IPS-15b (cell line): Measurements from ENCODE around the gene UQCC5.

ENCODE experiments used
- H3K27me3 ChIP-seq: one replicate; pipeline ENCODE4 v1.6.1; 2013; ENCODE audit warnings: low read length; ENCODE audit not compliant: control insufficient read depth, insufficient read depth
- H3K36me3 ChIP-seq: one replicate; pipeline ENCODE4 v1.6.1; 2013; ENCODE audit warnings: low read length; ENCODE audit not compliant: control insufficient read depth, insufficient read depth
- H3K4me1 ChIP-seq: one replicate; pipeline ENCODE4 v1.6.1; 2013; ENCODE audit warnings: mild to moderate bottlenecking, low read length; ENCODE audit not compliant: control insufficient read depth, insufficient read depth
- H3K4me3 ChIP-seq: one replicate; pipeline ENCODE4 v1.5.1; 2013; ENCODE audit warnings: low read depth, low read length
- H3K9ac ChIP-seq: one replicate; pipeline ENCODE4 v1.6.1; 2013; ENCODE audit warnings: low read depth, mild to moderate bottlenecking, low read length
- H3K9me3 ChIP-seq: one replicate; pipeline ENCODE4 v1.6.1; 2013; ENCODE audit warnings: mild to moderate bottlenecking, low read length; ENCODE audit not compliant: control insufficient read depth, insufficient read depth

Gene UQCC5

GRCh38 chr3:52509753-52510328 lies 26.6 kb upstream of the UQCC5 start:
- Histone ChIP-seq H3K9me3 (no peaks in the 10 kb centered on the region), H3K27me3 (no peaks in the 10 kb centered on the region), H3K36me3 (no peaks in the 10 kb centered on the region), H3K4me3 (no peak overlapping the region), H3K4me1 (no peaks in the 10 kb centered on the region), H3K9ac (no peak overlapping the region)

DNA sequence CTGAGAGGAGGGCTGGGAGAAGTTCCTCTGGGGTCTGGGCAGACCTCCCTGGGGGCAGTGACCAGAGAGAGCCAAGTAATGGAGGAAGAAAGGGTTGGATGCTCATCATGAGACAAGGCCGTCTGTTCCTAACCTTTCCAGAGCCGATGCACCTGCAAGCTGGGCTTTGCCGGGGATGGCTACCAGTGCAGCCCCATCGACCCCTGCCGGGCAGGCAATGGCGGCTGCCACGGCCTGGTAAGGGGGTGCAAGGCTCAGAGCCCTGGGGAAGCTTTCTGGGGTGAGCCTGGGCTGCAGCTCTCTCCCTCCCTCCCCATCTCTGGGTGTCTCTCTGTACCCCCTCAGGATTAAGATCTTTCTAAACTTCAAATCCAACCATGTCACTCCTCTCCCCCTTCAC lies 24.9 kb upstream of the UQCC5 start:
- Histone ChIP-seq H3K36me3 (no peaks in the 10 kb centered on the region), H3K4me3 (no peak overlapping the region), H3K9me3 (no peaks in the 10 kb centered on the region), H3K9ac (no peak overlapping the region), H3K4me1 (no peaks in the 10 kb centered on the region), H3K27me3 (no peaks in the 10 kb centered on the region)

- Histone ChIP-seq H3K9ac (no peak overlapping the region), H3K36me3 (no peaks in the 10 kb centered on the region), H3K9me3 (no peaks in the 10 kb centered on the region), H3K4me1 (no peaks in the 10 kb centered on the region), H3K4me3 (no peak overlapping the region), H3K27me3 (no peaks in the 10 kb centered on the region)
Observed at GRCh38 chr3:52512105-52512504, 24.3 kb upstream of the UQCC5 start.

DNA sequence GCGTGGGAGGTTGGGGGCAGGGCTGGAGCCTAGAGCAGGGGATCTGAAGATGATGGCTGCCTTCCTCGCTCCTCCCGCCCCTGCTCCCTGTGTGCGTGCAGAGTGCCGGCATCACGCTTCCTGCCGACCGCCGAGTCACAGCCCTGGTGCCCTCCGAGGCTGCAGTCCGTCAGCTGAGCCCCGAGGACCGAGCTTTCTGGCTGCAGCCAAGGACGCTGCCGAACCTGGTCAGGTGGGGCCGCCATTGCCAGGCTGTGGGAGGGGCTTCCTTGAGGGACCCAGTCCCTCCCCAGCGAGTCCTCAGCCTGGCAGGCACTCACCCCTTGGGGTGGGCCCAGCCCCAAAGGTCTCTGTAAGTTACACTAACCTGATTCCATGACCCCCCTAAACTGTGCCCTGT lies 23.7 kb upstream of the UQCC5 start:
- H3K9me3 ChIP-seq, result no peaks in the 10 kb centered on the region
- H3K36me3 ChIP-seq, result no peaks in the 10 kb centered on the region
- H3K4me1 ChIP-seq, result no peaks in the 10 kb centered on the region
- no peak overlapping the region for H3K9ac ChIP-seq
- H3K27me3 ChIP-seq, result peaks cover 2% of the 10 kb centered on the region
- no peak overlapping the region for H3K4me3 ChIP-seq

DNA sequence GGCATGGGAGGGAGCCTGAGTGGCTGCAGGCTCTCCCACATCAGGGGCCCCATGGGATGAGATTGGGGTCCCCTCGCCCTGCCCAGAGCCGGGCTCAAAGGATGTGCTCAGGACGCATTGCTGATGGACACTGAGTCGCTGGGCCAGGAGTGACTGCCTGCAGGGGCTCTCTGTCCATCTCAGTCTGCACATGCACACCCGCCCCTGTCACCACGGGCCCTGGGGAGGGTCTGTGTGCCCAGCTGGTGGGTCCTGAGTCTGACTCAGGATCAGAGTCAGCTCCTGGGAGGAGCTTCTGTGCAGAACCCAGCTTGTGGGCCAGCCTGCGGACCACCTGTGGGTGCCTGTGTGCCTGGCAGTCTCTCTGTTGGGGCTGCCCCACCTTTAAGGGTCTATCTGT lies 23.1 kb upstream of the UQCC5 start:
- Histone ChIP-seq H3K36me3 (no peaks in the 10 kb centered on the region), H3K4me1 (no peaks in the 10 kb centered on the region), H3K27me3 (peaks cover 4% of the 10 kb centered on the region), H3K9me3 (no peaks in the 10 kb centered on the region), H3K4me3 (no peak overlapping the region), H3K9ac (no peak overlapping the region)

DNA sequence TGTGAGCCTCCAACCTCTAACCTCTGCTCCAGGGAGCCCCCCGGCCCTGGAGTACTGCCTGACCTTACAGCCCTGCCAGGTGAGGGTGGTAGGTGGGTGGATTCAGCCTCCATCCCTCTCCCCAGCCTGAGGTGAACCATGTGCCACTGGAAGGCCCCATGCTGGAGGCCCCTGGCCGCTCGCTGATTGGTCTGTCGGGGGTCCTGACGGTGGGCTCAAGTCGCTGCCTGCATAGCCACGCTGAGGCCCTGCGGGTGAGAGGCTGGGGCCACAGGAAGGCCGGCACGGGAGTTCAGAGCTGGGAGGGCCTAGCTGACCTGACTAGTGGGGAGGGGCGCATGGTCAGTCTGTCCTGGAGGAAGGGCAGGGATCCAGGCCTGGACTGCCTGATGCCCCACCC lies 21.8 kb upstream of the UQCC5 start:
- no peak overlapping the region for H3K4me3 ChIP-seq
- H3K9me3 ChIP-seq, result no peaks in the 10 kb centered on the region
- H3K27me3 ChIP-seq, result peaks cover 4% of the 10 kb centered on the region
- no peaks in the 10 kb centered on the region for H3K36me3 ChIP-seq
- no peaks in the 10 kb centered on the region for H3K4me1 ChIP-seq
- no peak overlapping the region for H3K9ac ChIP-seq

- H3K4me3 ChIP-seq, result no peak overlapping the region
- no peaks in the 10 kb centered on the region for H3K4me1 ChIP-seq
- no peaks in the 10 kb centered on the region for H3K36me3 ChIP-seq
- H3K9ac ChIP-seq, result no peak overlapping the region
- H3K9me3 ChIP-seq, result no peaks in the 10 kb centered on the region
- H3K27me3 ChIP-seq, result peaks cover 4% of the 10 kb centered on the region
Observed at GRCh38 chr3:52515192-52515591, 21.2 kb upstream of the UQCC5 start.

- H3K9me3 ChIP-seq, result no peaks in the 10 kb centered on the region
- H3K4me1 ChIP-seq, result no peaks in the 10 kb centered on the region
- no peak overlapping the region for H3K9ac ChIP-seq
- H3K27me3 ChIP-seq, result peaks cover 4% of the 10 kb centered on the region
- H3K4me3 ChIP-seq, result no peak overlapping the region
- H3K36me3 ChIP-seq, result no peaks in the 10 kb centered on the region
Observed at GRCh38 chr3:52516509-52517195, 19.8 kb upstream of the UQCC5 start.

DNA sequence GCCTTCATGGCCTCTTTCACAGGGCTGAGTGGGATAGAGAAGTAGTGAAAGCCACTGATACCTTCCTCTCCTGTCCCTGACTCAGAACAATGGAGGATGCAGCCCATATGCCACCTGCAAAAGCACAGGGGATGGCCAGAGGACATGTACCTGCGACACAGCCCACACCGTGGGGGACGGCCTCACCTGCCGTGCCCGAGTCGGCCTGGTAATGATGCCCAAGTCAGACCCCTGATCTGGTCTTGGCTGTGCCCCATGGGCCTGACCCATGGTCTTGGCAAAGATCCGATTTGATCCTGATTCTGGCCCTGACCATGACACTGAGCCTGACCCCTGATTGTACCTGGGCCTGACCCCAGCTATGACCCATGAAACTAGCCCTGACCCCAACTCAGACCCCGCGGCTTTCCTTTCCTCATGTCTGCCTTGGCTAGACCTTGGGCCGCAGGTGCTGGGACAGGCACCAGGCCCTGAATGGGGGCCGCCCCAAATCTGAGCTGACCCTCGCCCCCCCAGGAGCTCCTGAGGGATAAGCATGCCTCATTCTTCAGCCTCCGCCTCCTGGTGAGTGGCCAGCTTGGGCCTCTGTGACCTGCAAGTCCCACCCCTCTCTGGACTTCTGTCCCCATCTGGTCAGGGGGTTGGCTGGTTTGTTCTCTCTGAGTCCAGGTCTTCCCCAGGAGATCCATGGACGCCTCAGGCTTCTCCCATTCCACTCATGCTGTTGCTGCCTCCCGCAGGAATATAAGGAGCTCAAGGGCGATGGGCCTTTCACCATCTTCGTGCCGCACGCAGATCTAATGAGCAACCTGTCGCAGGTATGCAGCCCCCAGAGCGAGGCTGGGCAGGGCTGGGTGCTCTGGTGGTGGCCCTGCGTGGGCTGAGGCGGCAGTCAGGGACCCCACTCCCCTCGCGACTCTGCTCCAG lies 18.3 kb upstream of the UQCC5 start:
- Histone ChIP-seq H3K36me3 (peaks cover 2% of the 10 kb centered on the region), H3K4me1 (no peaks in the 10 kb centered on the region), H3K9me3 (no peaks in the 10 kb centered on the region), H3K9ac (no peak overlapping the region), H3K4me3 (peak overlapping the region; percentile 55), H3K27me3 (peaks cover 4% of the 10 kb centered on the region)

GRCh38 chr3:52518723-52519444 lies 17.5 kb upstream of the UQCC5 start:
- Histone ChIP-seq H3K36me3 (peaks cover 11% of the 10 kb centered on the region), H3K9ac (no peak overlapping the region), H3K4me1 (no peaks in the 10 kb centered on the region), H3K9me3 (no peaks in the 10 kb centered on the region), H3K4me3 (peak overlapping the region; percentile 55), H3K27me3 (peaks cover 4% of the 10 kb centered on the region)

DNA sequence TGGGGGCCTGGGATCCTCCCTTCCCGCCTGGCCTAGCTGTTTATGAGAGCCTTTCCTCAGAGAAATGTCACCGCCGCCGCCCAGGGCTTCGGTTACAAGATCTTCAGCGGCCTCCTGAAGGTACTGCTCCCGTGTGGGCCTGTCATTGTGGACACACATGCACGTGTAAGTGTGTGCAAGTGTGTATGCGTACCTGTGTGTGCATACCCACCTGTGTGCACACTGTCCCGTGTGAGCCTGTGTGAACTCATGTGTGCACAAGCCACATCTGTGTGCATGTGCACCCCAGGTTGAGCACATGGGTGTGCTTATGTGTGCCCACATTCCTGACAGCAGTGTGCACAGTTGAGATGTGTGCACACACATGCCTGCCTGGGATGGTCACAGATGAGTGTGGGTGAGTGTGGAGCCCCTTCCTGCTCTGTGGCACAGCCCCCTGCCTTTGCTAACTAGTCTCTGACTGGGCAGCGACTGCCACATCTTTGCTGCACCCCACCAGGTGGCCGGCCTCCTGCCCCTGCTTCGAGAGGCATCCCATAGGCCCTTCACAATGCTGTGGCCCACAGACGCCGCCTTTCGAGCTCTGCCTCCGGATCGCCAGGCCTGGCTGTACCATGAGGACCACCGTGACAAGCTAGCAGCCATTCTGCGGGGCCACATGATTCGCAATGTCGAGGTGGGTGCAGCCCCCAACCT lies 16.8 kb upstream of the UQCC5 start:
- Histone ChIP-seq H3K36me3 (peaks cover 18% of the 10 kb centered on the region), H3K27me3 (peaks cover 4% of the 10 kb centered on the region), H3K9ac (no peak overlapping the region), H3K4me3 (peak overlapping the region; percentile 55), H3K9me3 (no peaks in the 10 kb centered on the region), H3K4me1 (no peaks in the 10 kb centered on the region)
